Left renal pelvis (tissue), 4 donors: ENCODE data around the gene DHCR24. TPM values are rescaled to one million over a fixed set of nuclear protein-coding genes. Genes with fewer than 3 reads are reported as not detected.
A peak's percentile ranks its signal among the peaks of the same experiment; 100 is the strongest.
"Not testable (repeated sequence)": the region's sequence is repeated elsewhere in the genome, so short reads cannot be mapped to it uniquely, and the experiment has no call there.

Experiments
- DNase-seq, 4 donors: peaks; one replicate each; pipeline ENCODE4 v3.0.0-alpha.2; 2013; ENCODE audit warnings: low read depth in 4 of 4, low spot score in 3 of 4
- polyA plus RNA-seq, 4 donors: library from polyadenylated mRNA; unstranded; fragments of 120-200 nt; gene quantifications; one replicate each; pipeline ENCODE4 v1.2.1, GENCODE V29; 2013; ENCODE audit not compliant: insufficient read length in 4 of 4

DHCR24 gene, protein sequence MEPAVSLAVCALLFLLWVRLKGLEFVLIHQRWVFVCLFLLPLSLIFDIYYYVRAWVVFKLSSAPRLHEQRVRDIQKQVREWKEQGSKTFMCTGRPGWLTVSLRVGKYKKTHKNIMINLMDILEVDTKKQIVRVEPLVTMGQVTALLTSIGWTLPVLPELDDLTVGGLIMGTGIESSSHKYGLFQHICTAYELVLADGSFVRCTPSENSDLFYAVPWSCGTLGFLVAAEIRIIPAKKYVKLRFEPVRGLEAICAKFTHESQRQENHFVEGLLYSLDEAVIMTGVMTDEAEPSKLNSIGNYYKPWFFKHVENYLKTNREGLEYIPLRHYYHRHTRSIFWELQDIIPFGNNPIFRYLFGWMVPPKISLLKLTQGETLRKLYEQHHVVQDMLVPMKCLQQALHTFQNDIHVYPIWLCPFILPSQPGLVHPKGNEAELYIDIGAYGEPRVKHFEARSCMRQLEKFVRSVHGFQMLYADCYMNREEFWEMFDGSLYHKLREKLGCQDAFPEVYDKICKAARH
- polyA plus RNA-seq = 10 to 100 TPM; 33.2 to 88.0 (median 70.4) TPM

DNA sequence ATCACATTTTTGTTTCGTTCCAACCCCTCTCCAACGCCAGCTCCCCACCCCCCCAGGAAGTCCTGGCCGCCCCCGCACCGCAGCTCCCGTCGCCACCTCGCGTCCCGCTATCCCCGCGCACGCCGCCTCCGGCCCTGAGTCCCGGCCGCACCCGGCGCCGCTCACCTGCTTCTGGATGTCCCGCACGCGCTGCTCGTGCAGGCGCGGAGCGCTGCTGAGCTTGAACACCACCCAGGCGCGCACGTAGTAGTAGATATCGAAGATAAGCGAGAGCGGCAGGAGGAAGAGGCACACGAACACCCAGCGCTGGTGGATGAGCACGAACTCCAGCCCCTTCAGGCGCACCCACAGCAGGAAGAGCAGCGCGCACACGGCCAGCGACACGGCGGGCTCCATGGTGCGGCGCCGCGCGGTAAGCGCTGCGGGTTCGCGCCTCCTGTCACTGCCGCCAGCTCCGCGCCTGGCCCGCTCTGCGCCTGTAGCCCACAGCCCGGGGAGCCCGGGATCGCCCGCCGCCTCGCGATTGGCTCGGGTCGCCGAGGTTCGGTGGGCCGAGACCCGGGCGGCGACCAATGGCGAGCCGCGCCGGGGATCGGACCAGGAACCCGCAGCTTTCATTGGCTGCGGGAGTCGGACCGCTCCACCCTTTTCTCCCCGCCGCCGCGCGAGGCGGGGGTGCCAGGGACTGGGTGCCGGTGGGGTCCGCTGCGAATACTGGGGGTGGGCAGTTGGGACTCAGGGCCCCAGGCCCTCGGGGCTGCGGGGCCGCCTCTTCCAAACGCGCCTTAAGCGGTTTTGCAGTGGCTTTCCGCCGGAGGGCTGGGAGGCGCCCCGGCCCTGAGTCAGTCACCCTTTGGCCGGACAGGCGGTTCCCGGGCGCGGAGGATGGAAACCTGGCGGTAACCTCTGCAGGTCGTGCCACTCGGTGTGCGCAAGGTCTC is at the start of gene DHCR24:
Gene DHCR24, minus strand, starts transcription at position 472 of the 941 bp plus-strand sequence. Its CDS starts 76 bp downstream, at position 396.
- DNase-seq = peak in 2 of 4 donors; percentile 61 to 68

DNA sequence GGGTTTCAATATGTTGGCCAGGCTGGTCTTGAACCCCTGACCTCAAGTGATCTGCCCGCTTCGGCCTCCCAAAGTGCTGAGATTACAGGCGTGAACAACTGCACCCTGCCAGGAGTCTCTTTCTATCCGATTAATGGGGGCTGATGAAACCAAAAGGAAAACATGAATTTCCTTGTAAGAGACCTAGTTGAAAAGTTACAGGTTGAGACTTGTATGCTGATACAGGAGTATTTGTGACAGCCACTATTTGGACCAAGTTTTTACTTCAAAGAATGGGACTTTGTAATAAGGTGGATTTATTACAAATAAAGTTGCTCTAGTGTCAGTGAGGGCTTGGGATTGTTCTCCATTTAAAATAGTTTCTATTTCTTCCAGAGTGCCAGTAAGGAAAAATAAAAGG is 49.8 kb upstream of the DHCR24 start:
- no peak for DNase-seq

DNA sequence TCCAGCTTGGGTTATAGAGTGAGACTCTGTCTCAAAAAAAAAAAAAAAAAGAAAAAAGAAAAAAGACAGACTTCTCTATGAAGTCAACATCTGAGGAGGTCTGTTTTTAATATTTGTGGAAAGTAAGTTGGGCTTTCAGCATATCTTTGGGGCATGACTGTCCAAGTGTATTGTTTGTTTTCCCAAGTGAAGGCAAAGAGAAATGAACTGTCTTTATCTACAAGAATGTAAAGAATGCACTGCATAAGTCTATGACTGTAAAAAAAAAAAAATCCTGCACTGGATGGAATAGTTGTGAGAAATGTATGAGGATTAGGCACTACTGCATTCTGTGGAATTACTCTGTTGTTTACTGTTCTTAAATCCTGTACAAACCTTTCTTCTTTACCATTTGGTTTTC is 47.9 kb upstream of the DHCR24 start:
- DNase-seq = no peak

DNA sequence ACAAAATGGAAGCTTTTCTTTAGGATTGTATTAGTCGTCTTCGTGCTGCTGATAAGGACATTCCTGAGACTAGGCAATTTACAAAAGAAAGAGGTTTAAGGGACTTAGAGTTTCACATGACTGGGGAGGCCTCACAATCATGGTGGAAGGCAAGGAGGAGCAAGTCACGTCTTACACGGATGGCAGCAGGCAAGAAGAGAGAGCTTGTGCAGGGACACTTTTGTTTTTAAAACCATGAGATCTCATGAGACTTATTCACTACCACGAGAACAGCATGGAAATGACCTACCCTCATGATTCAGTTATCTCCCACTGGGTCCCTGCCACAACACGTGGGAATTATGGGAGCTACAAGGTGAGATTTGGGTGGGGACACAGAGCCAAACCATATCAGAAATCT is 47.1 kb upstream of the DHCR24 start:
- DNase-seq = not testable (repeated sequence)

DNA sequence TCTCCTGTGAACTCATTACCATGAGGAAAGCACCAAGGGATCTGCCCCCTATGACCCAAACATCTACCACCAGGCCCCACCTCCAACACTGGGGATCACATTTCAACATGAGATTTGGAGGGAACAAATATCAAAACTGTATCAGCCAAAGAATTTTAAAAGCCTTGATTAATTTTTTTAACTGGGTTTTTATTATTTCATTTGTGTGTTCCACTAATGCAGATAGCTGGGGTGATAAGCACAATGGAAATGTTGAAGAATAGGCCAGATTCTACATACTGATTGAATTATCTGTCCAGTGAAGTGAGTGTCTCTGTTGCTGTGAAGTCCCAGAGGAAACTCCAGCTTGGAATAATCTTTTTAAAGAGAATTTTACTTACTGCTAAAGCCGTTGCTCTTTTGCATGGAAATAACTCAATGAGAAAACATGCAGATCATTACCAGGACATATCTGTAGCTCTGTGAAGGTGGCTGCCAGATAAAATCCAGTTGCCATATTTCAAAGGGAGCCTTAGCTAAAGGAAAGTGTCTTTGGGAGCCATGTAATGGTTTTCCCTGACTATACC is 44.4 kb upstream of the DHCR24 start:
- no peak for DNase-seq

DNA sequence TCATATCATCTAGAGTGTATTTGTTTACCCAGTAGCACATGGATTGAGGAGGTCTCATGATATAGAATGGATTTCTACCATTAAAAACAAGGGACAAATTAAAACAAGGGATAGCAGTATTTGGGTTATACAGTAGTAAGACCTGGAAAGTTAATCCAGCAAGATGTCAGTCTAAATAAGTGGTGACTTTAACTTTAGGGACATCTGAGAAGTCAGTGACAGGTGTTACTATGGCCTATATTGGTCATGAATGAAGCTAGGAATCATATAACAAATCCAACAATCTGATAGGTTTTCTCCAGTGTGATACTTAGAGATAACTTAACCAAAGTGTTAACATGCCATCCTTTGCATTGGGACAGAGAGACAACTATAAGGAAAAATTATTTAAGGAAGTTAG is 42.7 kb upstream of the DHCR24 start:
- DNase-seq = no peak

DNA sequence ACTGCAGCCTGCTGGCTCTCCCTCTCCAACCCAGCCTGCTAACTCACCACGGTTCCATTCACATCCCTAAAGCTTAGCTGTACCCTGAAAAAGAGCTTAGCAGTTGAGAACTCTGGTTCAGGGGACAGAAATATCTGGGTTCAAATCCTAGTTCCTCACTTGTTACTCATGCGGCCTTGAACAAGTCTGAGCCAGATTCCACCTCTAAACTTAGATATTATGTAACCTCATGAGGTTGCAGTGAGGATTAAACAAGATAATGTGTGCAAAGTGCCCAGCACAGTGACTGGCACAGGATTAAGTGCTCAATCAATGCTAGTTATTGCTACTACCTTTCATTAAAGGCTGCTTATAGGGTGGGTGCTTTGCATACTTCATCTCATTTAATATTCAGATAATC is 41.3 kb upstream of the DHCR24 start:
- no peak for DNase-seq

DNA sequence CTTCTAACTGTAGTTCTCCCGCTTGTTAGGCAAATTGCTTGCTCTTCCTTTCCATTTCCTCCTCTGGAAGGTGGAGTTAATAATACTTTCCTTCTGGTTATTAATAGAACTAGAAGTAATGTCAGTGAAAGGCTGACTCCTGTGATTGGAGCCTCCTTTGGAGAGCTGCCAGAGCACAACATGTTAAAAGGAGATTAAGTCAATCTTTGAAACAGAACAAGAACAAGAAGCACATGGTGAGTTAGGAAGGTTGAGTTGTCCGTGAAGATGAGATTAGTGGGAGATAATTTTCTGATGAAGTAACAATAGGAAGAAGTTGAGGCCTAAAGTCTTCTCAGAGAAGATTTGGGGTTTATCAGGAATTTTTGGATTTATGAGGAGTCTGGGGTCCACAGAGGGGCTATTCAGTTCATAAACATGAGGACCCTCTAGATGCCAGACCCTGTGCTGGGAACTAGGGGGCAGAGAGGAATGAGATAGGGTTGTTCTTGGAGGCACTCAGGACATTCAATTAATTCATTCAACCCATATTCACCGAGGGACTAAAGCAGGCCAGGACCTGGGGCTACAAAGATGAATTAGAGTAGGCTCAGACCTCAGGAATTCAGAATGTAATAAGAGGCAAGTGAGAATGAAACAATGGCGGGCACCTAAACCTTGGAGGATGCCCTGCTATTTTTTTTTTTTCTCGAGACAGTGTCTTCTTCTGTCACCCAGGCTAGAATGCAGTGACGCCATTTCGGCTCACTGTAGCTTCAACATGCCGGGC is 40.7 kb upstream of the DHCR24 start:
- DNase-seq = no peak

DNA sequence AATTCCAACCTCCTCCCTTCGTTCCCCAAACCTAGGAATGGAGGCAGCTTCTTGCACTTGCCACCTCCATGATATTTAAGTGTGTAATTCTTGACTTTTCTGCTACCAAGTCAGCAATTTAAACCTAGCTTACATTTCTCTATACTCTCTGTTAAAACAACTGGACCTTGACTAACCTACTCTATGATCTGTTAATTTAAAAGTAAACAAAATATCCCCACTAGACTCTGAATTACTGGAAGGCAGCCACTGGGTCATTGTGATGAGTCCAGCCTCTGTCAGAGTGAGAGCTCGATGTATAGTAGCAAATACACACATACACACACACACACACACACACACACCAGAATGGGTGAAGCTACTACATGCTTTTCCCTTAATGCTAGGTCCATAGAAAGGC is 40.0 kb upstream of the DHCR24 start:
- DNase-seq = no peak

DNA sequence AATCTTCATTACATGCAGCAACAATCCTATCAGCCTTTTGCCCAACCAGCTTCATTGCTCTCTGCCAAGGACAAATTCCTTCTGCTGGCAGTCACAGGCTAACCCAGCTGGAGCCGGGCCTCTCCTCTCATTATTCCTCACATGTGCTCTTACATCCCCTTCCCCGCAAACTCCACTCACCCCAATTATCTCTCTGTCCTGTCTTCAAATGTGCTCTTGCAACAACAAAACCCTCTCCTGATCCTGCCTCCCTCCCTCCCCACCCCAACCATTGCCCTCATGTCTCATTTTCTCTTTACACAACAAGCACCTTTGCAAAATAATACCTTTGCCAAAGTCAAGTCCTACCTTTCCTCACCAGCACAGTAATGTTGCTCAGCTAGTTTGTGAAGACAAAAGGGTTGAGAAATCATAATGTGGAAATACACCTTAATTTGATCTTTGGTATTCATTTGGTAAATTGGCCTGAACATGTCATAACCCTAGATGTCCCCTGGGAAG is 36.0 kb upstream of the DHCR24 start:
- no peak for DNase-seq

DNA sequence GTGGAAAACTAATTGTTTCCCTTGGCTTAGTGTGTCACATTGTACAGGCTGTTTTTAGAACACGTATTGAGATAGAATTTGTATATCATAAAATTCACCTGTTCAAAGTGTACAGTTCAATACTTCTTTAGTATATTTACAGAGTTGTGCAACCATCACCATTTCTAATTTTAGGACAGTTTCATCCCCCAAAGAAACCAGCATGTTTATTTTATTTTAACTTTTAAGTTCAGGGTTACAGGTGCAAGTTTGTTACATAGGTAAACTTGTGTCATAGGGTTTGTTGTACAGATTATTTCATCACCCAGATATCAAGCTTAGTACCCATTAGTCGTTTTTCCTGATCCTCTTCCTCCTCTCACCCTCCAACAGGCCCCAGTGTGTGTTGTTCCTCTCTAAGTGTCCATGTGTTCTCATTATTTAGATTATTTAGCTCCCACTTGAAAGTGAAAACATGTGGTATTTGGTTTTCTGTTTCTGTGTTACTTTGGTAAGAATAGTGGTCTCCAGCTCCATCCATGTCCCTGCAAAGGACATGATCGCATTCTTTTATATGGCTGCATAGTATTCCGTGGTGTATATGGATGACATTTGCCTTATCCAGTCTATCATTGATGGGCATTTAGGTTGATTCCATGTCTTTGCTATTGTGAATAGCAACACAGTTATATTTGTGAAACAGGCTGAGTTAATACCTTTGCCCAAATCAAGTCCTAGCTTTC is 35.2 kb upstream of the DHCR24 start:
- no peak for DNase-seq

DNA sequence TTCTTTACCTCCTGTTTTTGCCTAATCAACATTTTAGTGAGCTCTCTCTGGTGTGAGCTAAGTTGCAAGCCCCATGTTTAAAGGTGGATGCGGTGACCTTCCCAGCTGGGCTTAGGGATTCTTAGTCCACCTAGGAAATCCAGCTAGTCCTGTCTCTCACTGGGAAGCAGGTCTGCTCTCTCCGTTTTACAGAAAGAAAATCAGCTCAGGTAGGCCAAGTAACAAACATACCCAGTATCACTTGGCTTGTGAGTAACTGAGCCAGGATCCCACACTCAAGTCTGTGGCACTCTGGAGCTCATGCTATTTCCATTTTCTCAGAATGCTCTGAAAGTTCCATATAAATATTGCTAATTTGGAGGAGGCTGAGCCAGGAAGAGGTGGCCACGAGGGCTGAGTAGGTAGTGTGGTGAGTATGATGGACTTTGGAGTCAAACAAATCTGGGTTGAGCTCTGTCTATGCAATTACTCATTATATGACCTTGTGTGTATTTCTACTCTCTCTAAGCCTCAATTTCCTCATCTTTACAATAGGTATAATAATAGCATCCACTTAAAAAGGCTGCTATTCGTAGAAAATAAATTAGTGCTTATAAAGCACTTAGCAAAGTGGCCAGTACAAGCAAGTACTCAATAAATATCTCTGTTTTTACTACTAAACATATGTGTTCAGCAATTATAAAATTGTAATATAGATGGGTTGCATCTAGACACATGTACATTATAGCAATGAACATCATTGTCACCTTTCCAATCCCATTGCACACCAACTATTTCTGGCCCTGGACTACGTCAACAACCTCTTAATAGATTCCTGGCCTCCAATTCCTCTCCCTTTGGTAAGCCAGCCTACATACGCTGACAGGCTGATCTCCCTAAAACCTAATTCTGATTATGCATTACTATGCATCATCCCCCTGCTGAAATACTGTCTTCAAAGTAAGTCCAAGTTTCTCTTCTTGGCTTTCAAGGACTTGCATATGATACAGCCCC is 32.7 kb upstream of the DHCR24 start:
- no peak for DNase-seq

DNA sequence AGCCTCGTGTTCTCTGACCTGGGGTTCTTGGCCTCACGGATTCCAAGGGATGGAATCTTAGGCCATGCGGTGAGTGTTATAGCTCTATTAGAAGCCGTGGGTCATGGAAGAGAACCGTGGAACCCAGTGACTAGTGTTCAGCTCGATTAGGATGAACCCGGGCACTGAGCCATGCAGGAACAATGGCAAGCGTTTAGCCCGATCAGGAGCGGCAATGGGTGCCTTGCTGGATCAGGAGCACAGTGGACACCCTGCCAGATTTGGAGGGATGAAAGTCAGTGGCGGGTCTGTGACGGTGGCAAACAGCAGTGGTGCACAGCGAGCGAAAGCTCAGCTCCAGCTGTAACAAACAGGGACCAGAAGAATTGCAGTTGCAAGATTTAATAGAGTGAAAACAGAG is 24.1 kb upstream of the DHCR24 start:
- not testable (repeated sequence) for DNase-seq

DNA sequence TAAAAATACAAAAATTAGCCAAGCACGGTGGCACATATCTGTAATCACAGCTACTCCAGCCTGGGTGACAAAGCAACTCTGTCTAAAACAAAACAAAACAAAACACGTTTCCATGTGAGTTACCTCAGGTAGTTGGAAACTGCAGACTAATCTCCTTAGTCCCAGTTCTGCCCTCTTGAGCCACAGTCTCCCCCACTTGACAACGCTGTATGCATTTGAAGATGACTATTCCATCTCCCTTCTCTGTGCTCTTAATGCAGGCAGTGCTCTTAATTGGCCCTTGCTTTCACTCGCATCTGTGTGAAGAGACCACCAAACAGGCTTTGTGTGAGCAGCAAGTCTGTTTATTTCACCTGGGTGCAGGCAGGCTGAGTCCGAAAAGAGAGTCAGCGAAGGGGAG is 19.6 kb upstream of the DHCR24 start:
- no peak for DNase-seq

DNA sequence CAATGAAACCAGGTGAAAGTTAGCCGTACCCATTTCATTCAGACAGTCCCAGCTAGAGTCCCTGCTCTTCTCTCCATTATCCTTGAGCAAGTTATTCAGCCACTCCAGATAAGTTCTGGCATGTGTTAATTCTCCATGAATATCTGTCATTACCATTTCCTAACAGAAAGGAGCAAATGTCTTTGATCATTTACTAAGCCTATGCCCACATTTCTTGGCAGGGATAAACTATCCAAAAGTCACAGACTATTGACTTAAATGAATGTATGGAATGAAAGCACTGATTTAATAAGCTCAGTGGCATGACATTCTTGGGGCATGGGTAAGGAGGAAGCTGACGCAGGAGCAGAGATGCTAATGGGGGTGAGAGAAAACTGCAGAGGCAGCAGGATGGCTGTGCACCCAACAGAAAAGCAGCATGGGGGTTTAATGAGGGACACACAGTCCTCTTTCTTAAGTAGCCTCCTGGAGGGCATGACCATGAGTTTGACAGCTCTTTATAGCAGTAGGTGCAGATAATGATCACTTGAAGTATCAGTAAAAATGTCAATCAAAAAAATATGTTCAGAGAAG is 17.6 kb upstream of the DHCR24 start:
- DNase-seq = peak in 1 of 4 donors; percentile 53

DNA sequence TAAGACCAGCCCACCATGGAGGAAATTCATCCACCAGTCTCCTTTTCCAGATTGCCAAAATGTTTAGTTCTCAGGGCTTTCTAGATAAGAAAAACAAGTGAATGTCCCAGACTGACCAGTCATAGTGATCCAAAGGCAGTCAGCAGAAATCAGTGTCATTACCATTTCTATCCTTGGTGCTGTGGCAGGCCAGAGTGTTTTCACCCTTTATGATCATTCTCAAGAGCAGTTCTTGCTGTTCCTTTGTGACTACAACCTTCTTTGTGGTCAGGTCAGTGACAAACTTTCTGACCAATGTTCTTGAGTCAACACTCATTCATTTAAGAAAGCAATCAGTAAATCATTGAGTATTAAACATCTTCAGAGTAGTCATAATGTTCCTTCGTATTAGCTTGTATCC is 7.3 kb upstream of the DHCR24 start:
- DNase-seq = no peak

DNA sequence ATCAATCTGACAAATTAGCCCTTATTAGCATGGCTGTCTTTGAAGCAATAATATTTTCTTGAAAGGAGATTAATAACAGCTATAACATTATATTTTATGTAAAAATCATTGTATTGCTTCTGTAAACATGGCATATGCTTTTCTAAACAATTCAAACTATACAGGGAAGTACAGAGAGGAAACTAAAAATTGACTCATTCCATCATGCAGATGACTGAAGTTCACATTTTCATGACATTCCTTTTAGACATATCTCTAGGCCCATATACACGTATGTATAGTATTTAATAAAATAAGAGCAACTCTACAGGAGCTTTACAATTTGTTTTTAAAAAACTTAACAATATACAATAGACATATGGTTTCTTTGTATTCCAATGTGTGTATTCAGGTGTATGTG is 5.6 kb upstream of the DHCR24 start:
- DNase-seq = no peak
